Left lobe of liver (tissue), 2 donors: ENCODE data around the gene BRINP2. TPM values are rescaled to one million over a fixed set of nuclear protein-coding genes. Genes with fewer than 3 reads are reported as not detected.

ENCODE experiments used
- ATAC-seq: fragments of 200-7000 bp; cut with Tn5 transposase; one replicate; pipeline ENCODE4 v1.9.1; 2020; ENCODE audit warnings: mild to moderate bottlenecking, moderate library complexity
- DNase-seq: peaks from one replicate; pipeline ENCODE4 v3.0.0-alpha.2; 2020; ENCODE audit warnings: low spot score
- total RNA-seq: library from RNA; stranded (reverse); gene quantifications from one replicate; pipeline ENCODE4 v1.2.1, GENCODE V29; 2021
- donor health status: DM: no; HTN: no; CAD: no; lungs with moderate emphysema.
- donor health status: DM: no; HTN: yes; CAD: no.

The BRINP2 gene
- total RNA-seq, 1 donor from 2014 or later, result 0.23 TPM

- no peak for DNase-seq
These were observed 40.5 kb downstream of the BRINP2 start for GRCh38 chr1:177211231-177211630.

GRCh38 chr1:177216587-177217202 lies 45.9 kb downstream of the BRINP2 start:
- DNase-seq (no peak), ATAC-seq (no peak)

More at GRCh38 chr1:177211231-177211630, 40.5 kb downstream of the BRINP2 start:
- ATAC-seq, result peak; percentile 76

GRCh38 chr1:177219554-177220458 lies 49.0 kb downstream of the BRINP2 start:
- ATAC-seq (peak; percentile 72), DNase-seq (peak; percentile 51)

GRCh38 chr1:177223359-177223758 lies 52.6 kb downstream of the BRINP2 start:
- ATAC-seq (no peak), DNase-seq (no peak)

- ATAC-seq, result no peak
These were observed 57.4 kb downstream of the BRINP2 start for GRCh38 chr1:177227978-177228692.

GRCh38 chr1:177228693-177229065 lies 57.9 kb downstream of the BRINP2 start:
- DNase-seq (no peak), ATAC-seq (no peak)

More at GRCh38 chr1:177227978-177228692, 57.4 kb downstream of the BRINP2 start:
- no peak for DNase-seq

GRCh38 chr1:177229781-177230180 lies 59.0 kb downstream of the BRINP2 start:
- ATAC-seq (no peak), DNase-seq (no peak)

GRCh38 chr1:177230228-177231016 lies 59.7 kb downstream of the BRINP2 start:
- DNase-seq, result no peak
- ATAC-seq, result no peak

- no peak for DNase-seq
- no peak for ATAC-seq
These were observed 64.6 kb downstream of the BRINP2 start for GRCh38 chr1:177235350-177235749.

GRCh38 chr1:177236962-177237361 lies 66.2 kb downstream of the BRINP2 start:
- DNase-seq (no peak), ATAC-seq (no peak)

GRCh38 chr1:177238967-177239366 lies 68.2 kb downstream of the BRINP2 start:
- ATAC-seq (no peak), DNase-seq (no peak)

GRCh38 chr1:177239792-177240191 lies 69.0 kb downstream of the BRINP2 start:
- ATAC-seq (no peak), DNase-seq (no peak)

- ATAC-seq, result no peak
- DNase-seq, result no peak
These were observed 73.0 kb downstream of the BRINP2 start for GRCh38 chr1:177243773-177244172.

- ATAC-seq (no peak), DNase-seq (no peak)
These were observed 76.2 kb downstream of the BRINP2 start for GRCh38 chr1:177246710-177247580.

- no peak for DNase-seq
- ATAC-seq, result no peak
These were observed 76.9 kb downstream of the BRINP2 start for GRCh38 chr1:177247623-177248176.

GRCh38 chr1:177248258-177248657 lies 77.5 kb downstream of the BRINP2 start:
- ATAC-seq, result no peak
- DNase-seq, result no peak

- DNase-seq (no peak), ATAC-seq (no peak)
These were observed 78.5 kb downstream of the BRINP2 start for GRCh38 chr1:177249231-177249630.

- ATAC-seq (no peak), DNase-seq (no peak)
These were observed 82.1 kb downstream of the BRINP2 start for GRCh38 chr1:177252877-177253276.

GRCh38 chr1:177255411-177255810 lies 84.7 kb downstream of the BRINP2 start:
- DNase-seq (no peak), ATAC-seq (no peak)
